HG03432 (cell line): Measurements from ENCODE around the gene NOC4L.

Experiments
- ATAC-seq: cut with Tn5 transposase; IDR thresholded peaks from one replicate; pipeline ENCODE4 v1.9.1; 2021; ENCODE audit warnings: mild to moderate bottlenecking, moderate library complexity; ENCODE audit not compliant: unreplicated experiment

The NOC4L gene

GRCh38 chr12:132155771-132156572 lies 11.7 kb downstream of the NOC4L start:
- ATAC-seq = no peak

- no peak for ATAC-seq
Measured at GRCh38 chr12:132156573-132157325, 12.5 kb downstream of the NOC4L start.

GRCh38 chr12:132157733-132158409 lies 13.6 kb downstream of the NOC4L start:
- ATAC-seq = no peak

GRCh38 chr12:132158677-132159554 lies 14.7 kb downstream of the NOC4L start:
- ATAC-seq = no peak

GRCh38 chr12:132159555-132160003 lies 15.3 kb downstream of the NOC4L start:
- no peak for ATAC-seq

- no peak for ATAC-seq
Measured at GRCh38 chr12:132160016-132160415, 15.8 kb downstream of the NOC4L start.

GRCh38 chr12:132160601-132161035 lies 16.4 kb downstream of the NOC4L start:
- no peak for ATAC-seq

- no peak for ATAC-seq
Measured at GRCh38 chr12:132161036-132161781, 17.0 kb downstream of the NOC4L start.

- ATAC-seq = no peak
Measured at GRCh38 chr12:132161796-132162507, 17.7 kb downstream of the NOC4L start.

GRCh38 chr12:132162508-132163031 lies 18.3 kb downstream of the NOC4L start:
- ATAC-seq = no peak

- no peak for ATAC-seq
Measured at GRCh38 chr12:132163041-132163910, 19.0 kb downstream of the NOC4L start.

- ATAC-seq = no peak
Measured at GRCh38 chr12:132163911-132164288, 19.6 kb downstream of the NOC4L start.

GRCh38 chr12:132164426-132164825 lies 20.2 kb downstream of the NOC4L start:
- ATAC-seq = no peak

- ATAC-seq = no peak
Measured at GRCh38 chr12:132165584-132165983, 21.3 kb downstream of the NOC4L start.

- ATAC-seq = no peak
Measured at GRCh38 chr12:132166093-132166492, 21.8 kb downstream of the NOC4L start.

- ATAC-seq = no peak
Measured at GRCh38 chr12:132166801-132167591, 22.7 kb downstream of the NOC4L start.

GRCh38 chr12:132167611-132168310 lies 23.5 kb downstream of the NOC4L start:
- ATAC-seq = no peak
